Endothelial cell of umbilical vein (primary cell): ENCODE measurements around the gene MFAP2. TPM values are rescaled to one million over a fixed set of nuclear protein-coding genes. Genes with fewer than 3 reads are reported as not detected.

ENCODE experiments used
- BruUV-seq: library from RNA; stranded (reverse); fragments of 400-500 nt; replicated peaks from 2 replicates; lab custom pipeline; 2021; lab: Mats Ljungman, UMichigan
- CTCF ChIA-PET: fragments of 300-600, 350-600 bp; sonication (Branson Sonifier 250); formaldehyde crosslinking; loops from one replicate; lab custom pipeline; 2021; ENCODE audit warnings: antibody characterized with exemption, inconsistent platforms; lab: Charles Lee
- POLR2A ChIA-PET: fragments of 300-600, 350-600 bp; sonication (Branson Sonifier 250); formaldehyde crosslinking; loops from one replicate; lab custom pipeline; 2021; ENCODE audit warnings: antibody characterized with exemption, inconsistent platforms; lab: Charles Lee
- DNase-seq: peaks from one replicate; pipeline ENCODE4 v3.0.0-alpha.2; 2011; ENCODE audit warnings: low read depth, low spot score
- FAIRE-seq: peaks from 2 replicates; lab custom pipeline; 2011; peaks lifted over from hg19 to GRCh38; lab: Jason Lieb, UNC
- H2AFZ ChIP-seq: 2 replicates; pipeline ENCODE4 v1.6.0; 2012; ENCODE audit warnings: low read depth, low read length, control low read depth, inconsistent platforms
- H3K27ac ChIP-seq: 2 replicates; pipeline ENCODE4 v1.5.1; 2011; ENCODE audit warnings: low read depth, mild to moderate bottlenecking, control low read depth, low read length, moderate library complexity; ENCODE audit not compliant: insufficient read depth
- H3K27me3 ChIP-seq, 2 experiments: 2 replicates each; pipeline versions ENCODE4 v1.6.0 to v1.6.1; 2011; ENCODE audit warnings: low read length in 2 of 2, mixed read lengths in 1 of 2; ENCODE audit not compliant: control insufficient read depth in 2 of 2, insufficient read depth in 2 of 2
- H3K36me3 ChIP-seq, 2 experiments: 2 replicates in 1 of 2; 3 replicates in 1 of 2; pipeline ENCODE4 v1.5.1; 2011; ENCODE audit warnings: low read length in 2 of 2, mild to moderate bottlenecking in 1 of 2, moderate library complexity in 1 of 2; ENCODE audit not compliant: control insufficient read depth in 2 of 2, insufficient read depth in 2 of 2; ENCODE audit errors: extremely low read depth in 1 of 2
- H3K4me1 ChIP-seq: 3 replicates; pipeline ENCODE4 v1.5.1; 2011; ENCODE audit warnings: mild to moderate bottlenecking, low read length; ENCODE audit not compliant: control insufficient read depth, insufficient read depth; ENCODE audit errors: extremely low read depth
- H3K4me2 ChIP-seq: 2 replicates; pipeline ENCODE4 v1.6.1; 2011; ENCODE audit warnings: low read length, control low read depth, mixed read lengths; ENCODE audit not compliant: insufficient read depth
- H3K4me3 ChIP-seq, 3 experiments: fragments of 200-600 bp in 1 of 3; sonication (generic), shearing (Covaris generic) in 1 of 3; replicated peaks in 1 of 3; 2 replicates each; pipeline ENCODE4 v1.5.1; 2011 to 2016; ENCODE audit warnings: control low read depth in 3 of 3, low read length in 3 of 3, mild to moderate bottlenecking in 2 of 3, inconsistent platforms in 1 of 3, low read depth in 1 of 3, moderate library complexity in 1 of 3; ENCODE audit not compliant: insufficient read depth in 1 of 3
- H3K79me2 ChIP-seq: 2 replicates; pipeline ENCODE4 v1.6.0; 2012; ENCODE audit warnings: low read length, inconsistent platforms; ENCODE audit not compliant: control insufficient read depth, insufficient read depth
- H3K9ac ChIP-seq: replicated peaks from 2 replicates; pipeline ENCODE3; 2011; ENCODE audit warnings: low read length, control low read depth; ENCODE audit not compliant: insufficient read depth; ENCODE audit errors: extremely low read depth
- H3K9me1 ChIP-seq: replicated peaks from 3 replicates; pipeline ENCODE4 v1.6.0; 2011; ENCODE audit warnings: mild to moderate bottlenecking, low read length; ENCODE audit not compliant: control insufficient read depth, insufficient read depth; ENCODE audit errors: extremely low read depth
- H3K9me3 ChIP-seq: replicated peaks from 2 replicates; pipeline ENCODE4 v1.5.1; 2012; ENCODE audit warnings: low read length, inconsistent platforms; ENCODE audit not compliant: control insufficient read depth, insufficient read depth
- H4K20me1 ChIP-seq: replicated peaks from 2 replicates; pipeline ENCODE3; 2011; ENCODE audit warnings: mild to moderate bottlenecking, low read length; ENCODE audit not compliant: control insufficient read depth, insufficient read depth; ENCODE audit errors: extremely low read depth
- CTCF ChIP-seq, 2 donors: IDR thresholded peaks; 1 replicate in 1 of 2; 2 replicates in 1 of 2; pipeline ENCODE4 v1.5.1; 2011; ENCODE audit warnings: low read length in 2 of 2, mild to moderate bottlenecking in 2 of 2, moderate library complexity in 2 of 2, control low read depth in 1 of 2, inconsistent platforms in 1 of 2, low read depth in 1 of 2; ENCODE audit not compliant: insufficient read depth in 1 of 2; ENCODE audit errors: extremely low read depth in 1 of 2
- EZH2 ChIP-seq: IDR thresholded peaks from 2 replicates; pipeline ENCODE4 v1.6.1; 2012; ENCODE audit warnings: borderline replicate concordance, low read depth, mild to moderate bottlenecking, moderate library complexity, low read length, inconsistent platforms; ENCODE audit not compliant: severe bottlenecking
- FOS ChIP-seq: IDR thresholded peaks from 2 replicates; pipeline ENCODE4 v1.6.1; 2011; ENCODE audit warnings: mild to moderate bottlenecking, low read length, moderate library complexity, borderline replicate concordance; ENCODE audit not compliant: insufficient read depth
- JUN ChIP-seq: IDR thresholded peaks from 2 replicates; pipeline ENCODE4 v1.6.1; 2011; ENCODE audit warnings: borderline replicate concordance, low read depth; ENCODE audit not compliant: insufficient read length, insufficient read depth
- POLR2A ChIP-seq: IDR thresholded peaks from 2 replicates; pipeline ENCODE4 v1.6.1; 2012; ENCODE audit warnings: low read depth, mild to moderate bottlenecking, control low read depth, low read length
- POLR2AphosphoS5 ChIP-seq: IDR thresholded peaks from 2 replicates; pipeline ENCODE4 v1.6.1; 2012; ENCODE audit warnings: low read depth, mild to moderate bottlenecking, control low read depth, low read length, moderate library complexity; ENCODE audit not compliant: insufficient read depth
- dilution Hi-C: fragments of 300-500 bp; cut with MboI; formaldehyde crosslinking; loops from one replicate; pipeline ENCODE4 v1.15.0; 2019; ENCODE audit warnings: low sequenced_read_pairs; ENCODE audit not compliant: extremely low pct_ligation_motif_present
- intact Hi-C: fragments of 100-400 bp; cut with micrococcal nuclease; formaldehyde crosslinking; loops from one replicate; pipeline ENCODE4 v1.10.0; 2022
- polyA plus RNA-seq, 4 experiments: library from polyadenylated mRNA; depleted of rRNA in 3 of 4; stranded (reverse) in 3 of 4; unstranded in 1 of 4; fragments of >200 nt; gene quantifications; 2 replicates each; pipeline versions ENCODE4 v1.2.1 to v1.2.3, GENCODE V29; 2011 to 2012; ENCODE audit warnings: missing spikeins in 1 of 4
- total RNA-seq: library from RNA; stranded (reverse); gene quantifications from 2 replicates; pipeline ENCODE4 v1.2.3, GENCODE V29; 2021

MFAP2 gene
- total and polyA plus RNA-seq, 2 donors (not counting 3 experiments of a cell fraction or from before 2014, with no cell fraction given): 37.9 to 138 TPM

DNA sequence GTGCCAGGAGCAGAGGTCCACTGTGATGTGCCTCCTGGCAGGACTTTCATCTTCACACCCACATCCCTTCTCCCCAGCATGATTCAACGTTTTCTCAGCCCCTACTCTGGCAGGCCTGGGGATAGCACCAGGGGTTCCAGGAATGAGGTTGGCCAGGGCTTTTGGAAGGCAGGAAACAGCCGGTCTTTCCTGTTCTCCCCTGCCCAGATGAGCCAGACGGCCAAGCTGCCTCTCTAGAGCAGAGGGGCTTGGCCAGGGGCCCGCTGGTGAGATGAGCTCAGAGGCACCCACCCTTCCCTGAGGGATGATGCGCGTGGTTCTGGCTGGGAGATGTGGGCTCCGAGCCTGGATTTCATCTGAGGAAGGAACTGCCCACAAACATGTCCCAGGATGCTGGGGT lies 4.3 kb upstream of the MFAP2 start:
- intact Hi-C loops: loop anchor here (1.0 to 2.0 kb wide), 3 partner anchors 17 to 26 kb away; partner anchors contain the start of gene ATP13A2

More for the DNA sequence above, 4.3 kb upstream of the MFAP2 start:
- Histone ChIP-seq H3K27me3 (no peaks in the 10 kb centered on the region), H3K9me3 (no peaks in the 10 kb centered on the region), H2AFZ (no peak overlapping the region), H3K36me3 (peaks cover 0 to 13% of the 10 kb centered on the region in 2 experiments), H3K4me2 (no peak overlapping the region), H3K4me1 (peaks cover 16% of the 10 kb centered on the region), H4K20me1 (no peaks in the 10 kb centered on the region), H3K27ac (peak overlapping the region; percentile 26), H3K9me1 (no peaks in the 10 kb centered on the region), H3K4me3 (no peak overlapping the region), H3K79me2 (no peaks in the 10 kb centered on the region), H3K9ac (no peak overlapping the region)
- DNase-seq (peak; percentile 93), FAIRE-seq (peak; percentile 94)
- BruUV-seq: no TSS peak
- dilution Hi-C loops: no loop called here
- TF ChIP-seq POLR2AphosphoS5 (peak; percentile 35), POLR2A (no peak), FOS (peak; percentile 50), EZH2 (no peak), JUN (no peak), CTCF (IDR thresholded peaks at IDR 0.05; ENCODE audit: extremely low read depth in 1 of 2, insufficient read depth in 1 of 2, low read depth in 1 of 2, low read length in 2 of 2) (no peak)
- ChIA-PET CTCF (interaction anchor here (0.5 to 2.7 kb wide), 11 partner anchors 12 to 33 kb away, joined by 3 to 16 read pairs (median 7); no protein-coding TSS in a partner anchor), POLR2A (interaction anchor here (1.2 to 1.4 kb wide), 2 partner anchors 10 to 17 kb away, joined by 4 to 8 read pairs; no protein-coding TSS in a partner anchor)
